Smooth muscle cell (in vitro differentiated cells): Measurements from ENCODE around the gene DENND6B. TPM values are rescaled to one million over a fixed set of nuclear protein-coding genes. Genes with fewer than 3 reads are reported as not detected.

Experiments used
- DNase-seq: peaks from one replicate; lab custom pipeline; 2025; ENCODE audit not compliant: unreplicated experiment; lab: John Stamatoyannopoulos, UW
- H2AFZ ChIP-seq: fragments of 200-600 bp; sonication (generic); 2 replicates; pipeline ENCODE4 v1.6.0; 2016; ENCODE audit warnings: antibody characterized with exemption, low read depth, mild to moderate bottlenecking
- H3F3A ChIP-seq: fragments of 200-600 bp; sonication (generic); 2 replicates; pipeline ENCODE4 v1.6.0; 2017; ENCODE audit warnings: antibody characterized with exemption, low read depth
- H3K27ac ChIP-seq: fragments of 200-600 bp; sonication (generic); 2 replicates; pipeline ENCODE4 v1.5.1; 2016; ENCODE audit warnings: low read depth, mild to moderate bottlenecking
- H3K27me3 ChIP-seq: fragments of 200-600 bp; sonication (generic); 2 replicates; pipeline ENCODE4 v1.6.1; 2016; ENCODE audit warnings: low read depth, mild to moderate bottlenecking
- H3K36me3 ChIP-seq: fragments of 200-600 bp; sonication (generic); 2 replicates; pipeline ENCODE4 v1.5.1; 2016; ENCODE audit warnings: low read depth
- H3K4me1 ChIP-seq: fragments of 200-600 bp; sonication (generic); 2 replicates; pipeline ENCODE4 v1.5.1; 2016; ENCODE audit warnings: low read depth
- H3K4me2 ChIP-seq: fragments of 200-600 bp; sonication (generic); 2 replicates; pipeline ENCODE4 v1.6.0; 2016; ENCODE audit warnings: mild to moderate bottlenecking
- H3K4me3 ChIP-seq: fragments of 200-600 bp; sonication (generic); 2 replicates; pipeline ENCODE4 v1.5.1; 2016; ENCODE audit warnings: mild to moderate bottlenecking
- H3K79me2 ChIP-seq: fragments of 200-600 bp; sonication (generic); 2 replicates; pipeline ENCODE4 v1.6.0; 2016; ENCODE audit warnings: low read depth, mild to moderate bottlenecking
- H3K9ac ChIP-seq: fragments of 200-600 bp; sonication (generic); 2 replicates; pipeline ENCODE4 v1.6.0; 2016; ENCODE audit warnings: low read depth
- H3K9me3 ChIP-seq: fragments of 200-600 bp; sonication (generic); replicated peaks from 2 replicates; pipeline ENCODE4 v1.5.1; 2016; ENCODE audit warnings: low read depth
- H4K20me1 ChIP-seq: fragments of 200-600 bp; sonication (generic); 2 replicates; pipeline ENCODE4 v1.6.0; 2016; ENCODE audit warnings: low read depth
- WGBS: methylation state at CpG from one replicate; pipeline ENCODE4 v1.1.7; 2016; ENCODE audit warnings: low lambda C conversion rate; 5-methylcytosine and 5-hydroxymethylcytosine counted together
- polyA plus RNA-seq: library from polyadenylated mRNA; unstranded; fragments of >200 nt; fragmentation: Nextera tagmentation; extraction: Ambion mirVana; gene quantifications from 2 replicates; pipeline ENCODE4 v1.2.1, GENCODE V29; 2016
- total RNA-seq: library from RNA; depleted of rRNA; stranded (reverse); fragments of >200 nt; gene quantifications from 2 replicates; pipeline ENCODE4 v1.2.3, GENCODE V29; 2014
- TF ChIP-seq, protein P1 (sequence below): fragments of 200-600 bp; sonication (generic); IDR thresholded peaks from 2 replicates; pipeline ENCODE4 v1.5.1; 2017; ENCODE audit warnings: borderline replicate concordance, mild to moderate bottlenecking, antibody characterized with exemption; ENCODE audit not compliant: insufficient read depth, poor library complexity, severe bottlenecking

Gene DENND6B
- total and polyA plus RNA-seq, 2 experiments from 2014 or later = 3.1 to 7.8 TPM

DNA sequence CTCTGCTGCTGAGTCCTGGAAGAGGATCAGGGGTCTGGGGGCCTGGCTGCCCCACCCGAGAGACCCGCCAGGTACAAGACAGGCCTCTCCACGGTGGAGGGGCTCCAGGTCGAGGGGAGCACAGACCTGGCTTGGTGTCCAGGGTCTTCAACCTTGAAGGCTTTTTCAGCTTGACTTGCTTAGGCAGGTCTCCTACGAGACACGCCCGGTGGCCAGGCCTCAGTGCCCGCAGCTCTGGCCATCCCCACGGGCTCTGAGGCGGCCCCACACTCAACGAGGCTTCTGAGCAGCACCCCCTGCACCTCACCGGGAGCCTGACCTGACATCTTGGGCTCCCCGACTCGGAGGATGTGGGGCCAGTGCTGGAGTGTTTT lies 12.7 kb downstream of the DENND6B start:
- WGBS = 88% methylated on average over 14 of the region's 14 CpGs
- no peaks in the 10 kb centered on the region for H3K79me2 ChIP-seq
- H3K27ac ChIP-seq = no peak overlapping the region
- no peak for DNase-seq
- H3K36me3 ChIP-seq = no peaks in the 10 kb centered on the region
- no peak overlapping the region for H3K9ac ChIP-seq
- no peak overlapping the region for H3K4me2 ChIP-seq
- no peaks in the 10 kb centered on the region for H4K20me1 ChIP-seq
- H3K4me3 ChIP-seq = no peak overlapping the region
- H3F3A ChIP-seq = no peaks in the 10 kb centered on the region
- H3K4me1 ChIP-seq = no peaks in the 10 kb centered on the region
- H2AFZ ChIP-seq = no peak overlapping the region
- TF ChIP-seq, protein P1, sequence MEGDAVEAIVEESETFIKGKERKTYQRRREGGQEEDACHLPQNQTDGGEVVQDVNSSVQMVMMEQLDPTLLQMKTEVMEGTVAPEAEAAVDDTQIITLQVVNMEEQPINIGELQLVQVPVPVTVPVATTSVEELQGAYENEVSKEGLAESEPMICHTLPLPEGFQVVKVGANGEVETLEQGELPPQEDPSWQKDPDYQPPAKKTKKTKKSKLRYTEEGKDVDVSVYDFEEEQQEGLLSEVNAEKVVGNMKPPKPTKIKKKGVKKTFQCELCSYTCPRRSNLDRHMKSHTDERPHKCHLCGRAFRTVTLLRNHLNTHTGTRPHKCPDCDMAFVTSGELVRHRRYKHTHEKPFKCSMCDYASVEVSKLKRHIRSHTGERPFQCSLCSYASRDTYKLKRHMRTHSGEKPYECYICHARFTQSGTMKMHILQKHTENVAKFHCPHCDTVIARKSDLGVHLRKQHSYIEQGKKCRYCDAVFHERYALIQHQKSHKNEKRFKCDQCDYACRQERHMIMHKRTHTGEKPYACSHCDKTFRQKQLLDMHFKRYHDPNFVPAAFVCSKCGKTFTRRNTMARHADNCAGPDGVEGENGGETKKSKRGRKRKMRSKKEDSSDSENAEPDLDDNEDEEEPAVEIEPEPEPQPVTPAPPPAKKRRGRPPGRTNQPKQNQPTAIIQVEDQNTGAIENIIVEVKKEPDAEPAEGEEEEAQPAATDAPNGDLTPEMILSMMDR = no peak
- H3K27me3 ChIP-seq = no peaks in the 10 kb centered on the region
- no peaks in the 10 kb centered on the region for H3K9me3 ChIP-seq

- no peaks in the 10 kb centered on the region for H3K9me3 ChIP-seq
- no peaks in the 10 kb centered on the region for H3K79me2 ChIP-seq
- no peaks in the 10 kb centered on the region for H3K27me3 ChIP-seq
- H3F3A ChIP-seq = no peaks in the 10 kb centered on the region
- no peak overlapping the region for H3K9ac ChIP-seq
- no peaks in the 10 kb centered on the region for H3K36me3 ChIP-seq
- no peak overlapping the region for H3K4me3 ChIP-seq
- TF ChIP-seq, protein P1 = no peak
- no peak overlapping the region for H2AFZ ChIP-seq
- no peak for DNase-seq
- 90% methylated on average over 8 of the region's 17 CpGs for WGBS
- no peaks in the 10 kb centered on the region for H4K20me1 ChIP-seq
- no peak overlapping the region for H3K4me2 ChIP-seq
- no peaks in the 10 kb centered on the region for H3K4me1 ChIP-seq
- H3K27ac ChIP-seq = no peak overlapping the region
Measured at GRCh38 chr22:50313600-50313999, 13.2 kb downstream of the DENND6B start.

DNA sequence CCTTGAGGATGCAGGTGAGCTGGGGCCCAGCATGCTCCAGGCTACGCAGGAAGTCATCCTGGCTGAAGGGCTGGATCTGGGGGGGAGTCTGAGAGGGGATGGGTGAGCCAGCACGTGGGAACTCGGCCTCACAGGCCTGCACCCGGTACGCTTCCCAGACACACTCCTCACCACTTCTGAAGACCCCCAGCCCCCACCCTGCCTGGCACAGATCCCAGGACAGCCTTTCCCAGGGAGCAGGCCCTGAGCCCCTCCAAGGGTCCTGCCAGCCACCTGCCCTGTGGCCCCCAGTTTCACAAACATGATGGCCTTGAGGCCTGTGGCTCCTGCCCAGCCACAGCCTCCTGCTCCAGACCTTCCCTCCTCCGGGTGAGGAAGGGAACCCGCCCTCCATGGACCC lies 13.8 kb downstream of the DENND6B start:
- Histone ChIP-seq H3F3A (peaks cover 3% of the 10 kb centered on the region), H3K36me3 (no peaks in the 10 kb centered on the region), H3K4me1 (no peaks in the 10 kb centered on the region), H3K4me3 (no peak overlapping the region), H2AFZ (no peak overlapping the region), H3K9ac (no peak overlapping the region), H4K20me1 (no peaks in the 10 kb centered on the region), H3K9me3 (no peaks in the 10 kb centered on the region), H3K79me2 (no peaks in the 10 kb centered on the region), H3K4me2 (no peak overlapping the region), H3K27ac (no peak overlapping the region), H3K27me3 (no peaks in the 10 kb centered on the region)
- no peak for DNase-seq
- TF ChIP-seq, protein P1 = no peak
- WGBS = 89% methylated on average over 7 of the region's 7 CpGs

DNA sequence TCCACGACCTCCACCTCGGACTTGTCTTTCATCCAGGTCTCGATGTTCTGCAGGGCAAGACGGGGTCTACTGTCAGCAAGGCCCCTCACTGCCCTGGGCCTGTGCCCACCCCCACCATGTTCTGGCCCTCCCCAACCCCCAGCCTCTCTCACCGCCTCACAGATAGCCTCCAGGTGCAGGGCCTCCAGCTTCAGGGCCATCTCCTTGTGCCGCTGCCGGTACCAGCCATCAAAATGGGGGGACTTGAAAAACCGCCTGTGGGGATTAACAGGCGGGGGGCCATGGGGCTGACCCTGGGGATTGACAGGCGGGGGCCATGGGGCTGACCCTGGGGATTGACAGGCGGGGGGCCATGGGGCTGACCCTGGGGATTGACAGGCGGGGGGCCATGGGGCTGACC lies 14.4 kb downstream of the DENND6B start:
- Histone ChIP-seq H2AFZ (no peak overlapping the region), H3F3A (peaks cover 6% of the 10 kb centered on the region), H3K36me3 (no peaks in the 10 kb centered on the region), H3K9ac (no peak overlapping the region), H3K9me3 (no peaks in the 10 kb centered on the region), H4K20me1 (no peaks in the 10 kb centered on the region), H3K4me2 (no peak overlapping the region), H3K27me3 (no peaks in the 10 kb centered on the region), H3K4me3 (no peak overlapping the region), H3K27ac (no peak overlapping the region), H3K79me2 (no peaks in the 10 kb centered on the region), H3K4me1 (no peaks in the 10 kb centered on the region)
- no peak for DNase-seq
- TF ChIP-seq, protein P1 = no peak
- WGBS = 93% methylated on average over 7 of the region's 12 CpGs
